HepG2 (cell line): ENCODE results near the gene UBAC1. TPM values are rescaled to one million over a fixed set of nuclear protein-coding genes. Genes with fewer than 3 reads are reported as not detected.

Experiments used
- DNMT1 ChIP-seq: sonication (generic); formaldehyde crosslinking; IDR thresholded peaks from 2 replicates; pipeline ENCODE4 v1.5.1; 2020; ENCODE audit warnings: mild to moderate bottlenecking, missing genetic modification reagents
- EZH2 ChIP-seq: conservative IDR thresholded peaks from 2 replicates; pipeline ENCODE4 v1.6.1; 2012; ENCODE audit warnings: mild to moderate bottlenecking, low read depth, low read length, moderate library complexity
- FOXP1 ChIP-seq, 2 experiments: fragments of 450-650 bp in 1 of 2; IDR thresholded peaks; 2 replicates each; pipeline ENCODE4 v1.6.1; 2017 to 2018; ENCODE audit warnings: antibody characterized with exemption in 1 of 2
- GZF1 ChIP-seq: sonication (generic); formaldehyde crosslinking; IDR thresholded peaks from 2 replicates; pipeline ENCODE4 v1.5.1; 2020; ENCODE audit warnings: mild to moderate bottlenecking, missing genetic modification reagents
- HNF1B ChIP-seq: sonication (generic); formaldehyde crosslinking; IDR thresholded peaks from 2 replicates; pipeline ENCODE4 v1.5.1; 2020; ENCODE audit warnings: mild to moderate bottlenecking, moderate library complexity, missing genetic modification reagents
- HNF4G ChIP-seq, 2 experiments: sonication (generic) in 1 of 2; formaldehyde crosslinking in 1 of 2; IDR thresholded peaks; 2 replicates each; pipeline versions ENCODE4 v1.4.0 to v1.6.1; 2011 to 2020; ENCODE audit warnings: borderline replicate concordance in 2 of 2, low read depth in 2 of 2, mild to moderate bottlenecking in 2 of 2, low read length in 1 of 2, missing genetic modification reagents in 1 of 2, moderate library complexity in 1 of 2
- HNRNPL ChIP-seq: fragments of 200-400 bp; formaldehyde crosslinking; IDR thresholded peaks from 2 replicates; pipeline ENCODE4 v1.6.1; 2017; ENCODE audit warnings: mild to moderate bottlenecking, low read depth, low read length
- KLF9 ChIP-seq: IDR thresholded peaks from 2 replicates; pipeline ENCODE4 v1.6.1; 2016; ENCODE audit warnings: low read depth
- MAFK ChIP-seq, 2 experiments: IDR thresholded peaks in 1 of 2; conservative IDR thresholded peaks in 1 of 2; 2 replicates each; pipeline ENCODE4 v1.6.1; 2011; ENCODE audit warnings: improper control_type of control experiment in 2 of 2, low read length in 2 of 2
- NCOR1 ChIP-seq: fragments of 200-600 bp; sonication (generic); IDR thresholded peaks from 2 replicates; pipeline ENCODE4 v1.7.0; 2017; ENCODE audit warnings: antibody characterized with exemption, low read length, borderline replicate concordance
- POLR2G ChIP-seq: fragments of 200-400 bp; formaldehyde crosslinking; IDR thresholded peaks from 2 replicates; pipeline ENCODE4 v1.6.1; 2018; ENCODE audit warnings: mild to moderate bottlenecking, low read depth, low read length, moderate library complexity
- SMARCC2 ChIP-seq: fragments of 450-650 bp; IDR thresholded peaks from 2 replicates; pipeline ENCODE4 v1.6.1; 2017; ENCODE audit warnings: antibody characterized with exemption, mild to moderate bottlenecking
- TOE1 ChIP-seq: sonication (generic); formaldehyde crosslinking; IDR thresholded peaks from 2 replicates; pipeline ENCODE4 v1.4.0; 2020; ENCODE audit warnings: mild to moderate bottlenecking, missing genetic modification reagents
- TRIM24 ChIP-seq: sonication (generic); formaldehyde crosslinking; IDR thresholded peaks from 2 replicates; pipeline ENCODE4 v1.8.0; 2022; ENCODE audit warnings: mild to moderate bottlenecking, missing genetic modification reagents
- ZNF260 ChIP-seq: sonication (generic); formaldehyde crosslinking; IDR thresholded peaks from 2 replicates; pipeline ENCODE4 v1.4.0; 2020; ENCODE audit warnings: missing genetic modification reagents, low read depth, mild to moderate bottlenecking, borderline replicate concordance
- ZNF430 ChIP-seq: sonication (generic); formaldehyde crosslinking; IDR thresholded peaks from 2 replicates; pipeline ENCODE4 v1.9.0; 2021; ENCODE audit warnings: mild to moderate bottlenecking, missing genetic modification reagents
- ZNF619 ChIP-seq: sonication (generic); formaldehyde crosslinking; IDR thresholded peaks from 2 replicates; pipeline ENCODE4 v1.4.0; 2020; ENCODE audit warnings: mild to moderate bottlenecking, missing genetic modification reagents
- ZNF652 ChIP-seq: IDR thresholded peaks from 2 replicates; pipeline ENCODE4 v1.6.1; 2016; ENCODE audit warnings: low read depth, borderline replicate concordance
- ZNF672 ChIP-seq: sonication (generic); formaldehyde crosslinking; IDR thresholded peaks from 2 replicates; pipeline ENCODE4 v1.8.1; 2022; ENCODE audit warnings: missing genetic modification reagents
- polyA plus RNA-seq, 8 experiments: library from polyadenylated mRNA; depleted of rRNA in 3 of 8; stranded (reverse) in 7 of 8; unstranded in 1 of 8; fragments of >200 nt; fragmentation: Illumina TruSeq in 4 of 8; extraction: Trizol in 4 of 8; gene quantifications; 2 replicates each; pipeline versions ENCODE4 v1.2.1 to v1.2.3, GENCODE V29; 2011 to 2016; ENCODE audit warnings: low read depth in 4 of 8, missing spikeins in 1 of 8, mixed read lengths in 1 of 8; ENCODE audit not compliant: insufficient read depth in 1 of 8
- total RNA-seq, 5 experiments: library from RNA; depleted of rRNA; stranded (reverse); fragments of >200 nt; fragmentation: Illumina TruSeq; extraction: Trizol; gene quantifications; 2 replicates each; pipeline ENCODE4 v1.2.3, GENCODE V29; 2016; ENCODE audit warnings: low read depth in 1 of 5
- TF ChIP-seq, protein P1 (sequence below): sonication (generic); formaldehyde crosslinking; IDR thresholded peaks from 2 replicates; pipeline ENCODE4 v1.5.0; 2020; ENCODE audit warnings: mild to moderate bottlenecking, missing genetic modification reagents, borderline replicate concordance
- TF ChIP-seq, protein P2 (sequence below): sonication (generic); formaldehyde crosslinking; conservative IDR thresholded peaks from 2 replicates; pipeline ENCODE4 v1.8.1; 2023; ENCODE audit warnings: missing genetic modification reagents
- TF ChIP-seq, protein P3 (sequence below): sonication (generic); formaldehyde crosslinking; IDR thresholded peaks from 2 replicates; pipeline ENCODE4 v1.4.0; 2020; ENCODE audit warnings: mild to moderate bottlenecking, missing genetic modification reagents

UBAC1 gene
- total and polyA plus RNA-seq, 2 of the 13 experiments (the other 11 are each of a cell fraction or from before 2014, with no cell fraction given), result 32.2 to 34.1 TPM

DNA sequence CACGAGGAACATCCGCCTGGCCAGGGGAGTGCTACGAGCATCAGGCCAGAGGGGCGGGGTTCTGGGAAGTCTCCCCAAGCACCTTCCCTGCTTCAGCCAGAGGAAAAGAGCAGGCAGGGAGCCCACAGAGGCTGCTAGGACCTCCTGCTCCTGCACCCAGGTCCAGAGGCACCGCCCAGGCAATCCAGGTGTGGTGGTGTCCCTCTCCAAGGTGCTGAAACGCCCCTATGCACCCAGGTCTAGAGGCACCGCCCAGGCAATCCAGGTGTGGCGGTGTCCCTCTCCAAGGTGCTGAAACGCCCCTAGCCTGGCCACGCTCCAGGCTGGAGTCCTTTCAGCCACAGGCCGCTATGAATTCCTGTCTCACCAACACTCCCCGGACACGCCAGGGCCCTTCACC, 10.7 kb upstream of the UBAC1 start (continued):
- TF ChIP-seq POLR2G (no peak), TOE1 (peak; percentile 98), ZNF672 (CRISPR knock-in tag) (peak; percentile 84; the same call in 1 of the 2 replicates), ZNF619 (CRISPR knock-in tag) (peak; percentile 85), NCOR1 (no peak), MAFK (conservative IDR thresholded peaks at IDR 0.05 in 1 of 2, IDR thresholded peaks at IDR 0.05 in 1 of 2; ENCODE audit: low read length in 2 of 2) (no peak), KLF9 (CRISPR knock-in tag) (peak; percentile 97; the same call in 1 of the 2 replicates), SMARCC2 (no peak), GZF1 (CRISPR knock-in tag) (peak; percentile 95), HNRNPL (no peak), FOXP1 (IDR thresholded peaks at IDR 0.05) (no peak), FOXP1 (CRISPR knock-in tag; IDR thresholded peaks at IDR 0.05) (peak; percentile 57; the same call in 1 of the 2 replicates), HNF4G (IDR thresholded peaks at IDR 0.05; ENCODE audit: borderline replicate concordance, low read depth, low read length) (no peak), HNF4G (CRISPR knock-in tag; IDR thresholded peaks at IDR 0.05; ENCODE audit: borderline replicate concordance, low read depth) (peak; percentile 86), HNF1B (CRISPR knock-in tag) (peak; percentile 74; the same call in 1 of the 2 replicates), ZNF260 (CRISPR knock-in tag) (no peak; the same call in 1 of the 2 replicates), DNMT1 (CRISPR knock-in tag) (peak; percentile 67; the same call in 1 of the 2 replicates), ZNF652 (peak; percentile 60), TRIM24 (CRISPR knock-in tag) (no peak), ZNF430 (CRISPR knock-in tag) (peak; percentile 100), EZH2 (no peak)
- TF ChIP-seq, protein P1, sequence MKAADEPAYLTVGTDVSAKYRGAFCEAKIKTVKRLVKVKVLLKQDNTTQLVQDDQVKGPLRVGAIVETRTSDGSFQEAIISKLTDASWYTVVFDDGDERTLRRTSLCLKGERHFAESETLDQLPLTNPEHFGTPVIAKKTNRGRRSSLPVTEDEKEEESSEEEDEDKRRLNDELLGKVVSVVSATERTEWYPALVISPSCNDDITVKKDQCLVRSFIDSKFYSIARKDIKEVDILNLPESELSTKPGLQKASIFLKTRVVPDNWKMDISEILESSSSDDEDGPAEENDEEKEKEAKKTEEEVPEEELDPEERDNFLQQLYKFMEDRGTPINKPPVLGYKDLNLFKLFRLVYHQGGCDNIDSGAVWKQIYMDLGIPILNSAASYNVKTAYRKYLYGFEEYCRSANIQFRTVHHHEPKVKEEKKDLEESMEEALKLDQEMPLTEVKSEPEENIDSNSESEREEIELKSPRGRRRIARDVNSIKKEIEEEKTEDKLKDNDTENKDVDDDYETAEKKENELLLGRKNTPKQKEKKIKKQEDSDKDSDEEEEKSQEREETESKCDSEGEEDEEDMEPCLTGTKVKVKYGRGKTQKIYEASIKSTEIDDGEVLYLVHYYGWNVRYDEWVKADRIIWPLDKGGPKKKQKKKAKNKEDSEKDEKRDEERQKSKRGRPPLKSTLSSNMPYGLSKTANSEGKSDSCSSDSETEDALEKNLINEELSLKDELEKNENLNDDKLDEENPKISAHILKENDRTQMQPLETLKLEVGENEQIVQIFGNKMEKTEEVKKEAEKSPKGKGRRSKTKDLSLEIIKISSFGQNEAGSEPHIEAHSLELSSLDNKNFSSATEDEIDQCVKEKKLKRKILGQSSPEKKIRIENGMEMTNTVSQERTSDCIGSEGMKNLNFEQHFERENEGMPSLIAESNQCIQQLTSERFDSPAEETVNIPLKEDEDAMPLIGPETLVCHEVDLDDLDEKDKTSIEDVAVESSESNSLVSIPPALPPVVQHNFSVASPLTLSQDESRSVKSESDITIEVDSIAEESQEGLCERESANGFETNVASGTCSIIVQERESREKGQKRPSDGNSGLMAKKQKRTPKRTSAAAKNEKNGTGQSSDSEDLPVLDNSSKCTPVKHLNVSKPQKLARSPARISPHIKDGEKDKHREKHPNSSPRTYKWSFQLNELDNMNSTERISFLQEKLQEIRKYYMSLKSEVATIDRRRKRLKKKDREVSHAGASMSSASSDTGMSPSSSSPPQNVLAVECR (CRISPR knock-in tag), result peak; percentile 97
- TF ChIP-seq, protein P2, sequence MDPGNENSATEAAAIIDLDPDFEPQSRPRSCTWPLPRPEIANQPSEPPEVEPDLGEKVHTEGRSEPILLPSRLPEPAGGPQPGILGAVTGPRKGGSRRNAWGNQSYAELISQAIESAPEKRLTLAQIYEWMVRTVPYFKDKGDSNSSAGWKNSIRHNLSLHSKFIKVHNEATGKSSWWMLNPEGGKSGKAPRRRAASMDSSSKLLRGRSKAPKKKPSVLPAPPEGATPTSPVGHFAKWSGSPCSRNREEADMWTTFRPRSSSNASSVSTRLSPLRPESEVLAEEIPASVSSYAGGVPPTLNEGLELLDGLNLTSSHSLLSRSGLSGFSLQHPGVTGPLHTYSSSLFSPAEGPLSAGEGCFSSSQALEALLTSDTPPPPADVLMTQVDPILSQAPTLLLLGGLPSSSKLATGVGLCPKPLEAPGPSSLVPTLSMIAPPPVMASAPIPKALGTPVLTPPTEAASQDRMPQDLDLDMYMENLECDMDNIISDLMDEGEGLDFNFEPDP (CRISPR knock-in tag), result peak; percentile 100
- TF ChIP-seq, protein P3, sequence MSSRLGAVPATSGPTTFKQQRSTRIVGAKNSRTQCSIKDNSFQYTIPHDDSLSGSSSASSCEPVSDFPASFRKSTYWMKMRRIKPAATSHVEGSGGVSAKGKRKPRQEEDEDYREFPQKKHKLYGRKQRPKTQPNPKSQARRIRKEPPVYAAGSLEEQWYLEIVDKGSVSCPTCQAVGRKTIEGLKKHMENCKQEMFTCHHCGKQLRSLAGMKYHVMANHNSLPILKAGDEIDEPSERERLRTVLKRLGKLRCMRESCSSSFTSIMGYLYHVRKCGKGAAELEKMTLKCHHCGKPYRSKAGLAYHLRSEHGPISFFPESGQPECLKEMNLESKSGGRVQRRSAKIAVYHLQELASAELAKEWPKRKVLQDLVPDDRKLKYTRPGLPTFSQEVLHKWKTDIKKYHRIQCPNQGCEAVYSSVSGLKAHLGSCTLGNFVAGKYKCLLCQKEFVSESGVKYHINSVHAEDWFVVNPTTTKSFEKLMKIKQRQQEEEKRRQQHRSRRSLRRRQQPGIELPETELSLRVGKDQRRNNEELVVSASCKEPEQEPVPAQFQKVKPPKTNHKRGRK (CRISPR knock-in tag), result no peak
